SK-N-SH treated with all-trans-retinoic acid at 6 μM for 48 hours (cell line): Measurements from ENCODE around the gene CHRM4.

ENCODE experiments used
- ATAC-seq: fragments of 200-7000 bp; cut with Tn5 transposase; 3 replicates; pipeline ENCODE4 v1.9.1; 2020; ENCODE audit warnings: mild to moderate bottlenecking, moderate library complexity
- ARNTL ChIP-seq: fragments of 450-650 bp; formaldehyde crosslinking; IDR thresholded peaks from 2 replicates; pipeline ENCODE4 v1.5.0; 2020; ENCODE audit warnings: low read depth, mild to moderate bottlenecking, moderate library complexity, borderline replicate concordance
- CSDC2 ChIP-seq: fragments of 250-450 bp; sonication (Bioruptor Pico); IDR thresholded peaks from 2 replicates; pipeline ENCODE4 v1.5.0; 2020; ENCODE audit warnings: mild to moderate bottlenecking, moderate library complexity
- ESRRG ChIP-seq: fragments of 250-450 bp; sonication (Bioruptor Pico); IDR thresholded peaks from 2 replicates; pipeline ENCODE4 v1.6.1; 2021; ENCODE audit warnings: mild to moderate bottlenecking
- GLIS3 ChIP-seq: fragments of 250-450 bp; sonication (Bioruptor Pico); IDR thresholded peaks from 2 replicates; pipeline ENCODE4 v1.5.0; 2020; ENCODE audit warnings: mild to moderate bottlenecking, moderate library complexity
- ISL1 ChIP-seq: fragments of 250-450 bp; sonication (Bioruptor Pico); IDR thresholded peaks from 2 replicates; pipeline ENCODE4 v2.1.2; 2022; ENCODE audit warnings: mild to moderate bottlenecking, moderate library complexity
- OSR1 ChIP-seq: fragments of 250-450 bp; sonication (Bioruptor Pico); IDR thresholded peaks from 2 replicates; pipeline ENCODE4 v1.8.0; 2022; ENCODE audit warnings: moderate library complexity, mild to moderate bottlenecking, inconsistent platforms
- PATZ1 ChIP-seq: fragments of 250-450 bp; sonication (Bioruptor Pico); IDR thresholded peaks from 2 replicates; pipeline ENCODE4 v1.8.0; 2020; ENCODE audit warnings: mild to moderate bottlenecking, moderate library complexity, borderline replicate concordance
- PPARA ChIP-seq: fragments of 250-450 bp; sonication (Bioruptor Pico); IDR thresholded peaks from 2 replicates; pipeline ENCODE4 v1.5.0; 2020; ENCODE audit warnings: mild to moderate bottlenecking, borderline replicate concordance
- RARB ChIP-seq: fragments of 250-450 bp; sonication (Bioruptor Pico); IDR thresholded peaks from 2 replicates; pipeline ENCODE4 v1.8.0; 2021; ENCODE audit warnings: mild to moderate bottlenecking, moderate library complexity
- SNAI2 ChIP-seq: fragments of 250-450 bp; sonication (Bioruptor Pico); IDR thresholded peaks from 2 replicates; pipeline ENCODE4 v1.5.0; 2020; ENCODE audit warnings: mild to moderate bottlenecking, moderate library complexity
- TCF4 ChIP-seq: fragments of 250-450 bp; sonication (Bioruptor Pico); IDR thresholded peaks from 2 replicates; pipeline ENCODE4 v1.8.0; 2021; ENCODE audit warnings: mild to moderate bottlenecking, moderate library complexity, borderline replicate concordance
- TSHZ2 ChIP-seq: fragments of 250-450 bp; sonication (Bioruptor Pico); IDR thresholded peaks from 2 replicates; pipeline ENCODE4 v1.5.0; 2020; ENCODE audit warnings: mild to moderate bottlenecking, moderate library complexity
- ZFP30 ChIP-seq: fragments of 450-650 bp; formaldehyde crosslinking; IDR thresholded peaks from 2 replicates; pipeline ENCODE4 v1.5.0; 2022; ENCODE audit warnings: mild to moderate bottlenecking, moderate library complexity
- ZNF565 ChIP-seq: fragments of 450-650 bp; formaldehyde crosslinking; conservative IDR thresholded peaks from 2 replicates; pipeline ENCODE4 v1.5.0; 2020; ENCODE audit warnings: low read depth, mild to moderate bottlenecking, moderate library complexity
- ZNF70 ChIP-seq: fragments of 450-650 bp; formaldehyde crosslinking; IDR thresholded peaks from 2 replicates; pipeline ENCODE4 v1.5.0; 2020; ENCODE audit warnings: mild to moderate bottlenecking, moderate library complexity
- ZNF8 ChIP-seq: fragments of 450-650 bp; formaldehyde crosslinking; IDR thresholded peaks from 2 replicates; pipeline ENCODE4 v1.5.0; 2020; ENCODE audit warnings: mild to moderate bottlenecking, moderate library complexity
- TF ChIP-seq, protein P1 (sequence below): fragments of 250-450 bp; sonication (Bioruptor Pico); IDR thresholded peaks from 2 replicates; pipeline ENCODE4 v1.5.1; 2021; ENCODE audit warnings: mild to moderate bottlenecking, moderate library complexity
- TF ChIP-seq, protein P2 (sequence below): fragments of 250-450 bp; sonication (Bioruptor Pico); IDR thresholded peaks from 2 replicates; pipeline ENCODE4 v1.8.0; 2021; ENCODE audit warnings: low read depth, mild to moderate bottlenecking, moderate library complexity, borderline replicate concordance

The CHRM4 gene

DNA sequence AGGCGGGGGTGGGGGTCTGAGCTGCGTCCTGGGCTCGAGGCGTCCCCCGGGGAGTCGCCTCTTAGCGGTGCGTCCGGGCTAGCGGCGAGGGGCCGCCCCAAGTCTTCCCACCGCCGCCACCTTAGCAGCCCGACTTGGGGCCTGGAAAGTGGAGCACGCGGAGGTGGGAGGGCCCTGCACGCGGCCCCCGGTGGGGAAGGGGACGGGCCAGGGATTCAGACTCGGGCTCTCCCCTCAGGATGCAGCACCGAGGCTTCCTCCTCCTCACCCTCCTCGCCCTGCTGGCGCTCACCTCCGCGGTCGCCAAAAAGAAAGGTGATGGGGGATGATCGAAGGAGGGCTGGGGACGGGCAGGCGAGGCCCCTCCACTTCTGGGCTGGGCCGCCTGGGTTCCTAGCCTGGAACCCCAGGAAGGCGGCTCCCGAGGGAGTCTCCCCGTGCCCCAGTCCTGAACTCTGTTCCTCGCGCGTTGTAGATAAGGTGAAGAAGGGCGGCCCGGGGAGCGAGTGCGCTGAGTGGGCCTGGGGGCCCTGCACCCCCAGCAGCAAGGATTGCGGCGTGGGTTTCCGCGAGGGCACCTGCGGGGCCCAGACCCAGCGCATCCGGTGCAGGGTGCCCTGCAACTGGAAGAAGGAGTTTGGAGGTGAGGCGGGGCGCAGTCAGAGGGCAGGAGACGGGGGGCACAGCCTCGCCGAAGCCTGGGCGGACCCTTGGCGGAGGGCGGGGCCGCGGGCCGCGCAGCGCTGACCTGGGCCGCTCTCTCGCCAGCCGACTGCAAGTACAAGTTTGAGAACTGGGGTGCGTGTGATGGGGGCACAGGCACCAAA is 9.5 kb downstream of the CHRM4 start:
- TF ChIP-seq SNAI2 (CRISPR knock-in tag): 0 out of 2 replicates have a peak, but pooled peaks have one; percentile 43
- no peak for TF ChIP-seq ISL1 (CRISPR knock-in tag)
- 0 out of 2 replicates have a peak, but pooled peaks have one; percentile 8 for TF ChIP-seq ESRRG (CRISPR knock-in tag)
- TF ChIP-seq CSDC2 (CRISPR knock-in tag): no peak
- TF ChIP-seq ZFP30 (CRISPR knock-in tag): 0 out of 2 replicates have a peak, but pooled peaks have one; percentile 37
- peak; percentile 28 for ATAC-seq

DNA sequence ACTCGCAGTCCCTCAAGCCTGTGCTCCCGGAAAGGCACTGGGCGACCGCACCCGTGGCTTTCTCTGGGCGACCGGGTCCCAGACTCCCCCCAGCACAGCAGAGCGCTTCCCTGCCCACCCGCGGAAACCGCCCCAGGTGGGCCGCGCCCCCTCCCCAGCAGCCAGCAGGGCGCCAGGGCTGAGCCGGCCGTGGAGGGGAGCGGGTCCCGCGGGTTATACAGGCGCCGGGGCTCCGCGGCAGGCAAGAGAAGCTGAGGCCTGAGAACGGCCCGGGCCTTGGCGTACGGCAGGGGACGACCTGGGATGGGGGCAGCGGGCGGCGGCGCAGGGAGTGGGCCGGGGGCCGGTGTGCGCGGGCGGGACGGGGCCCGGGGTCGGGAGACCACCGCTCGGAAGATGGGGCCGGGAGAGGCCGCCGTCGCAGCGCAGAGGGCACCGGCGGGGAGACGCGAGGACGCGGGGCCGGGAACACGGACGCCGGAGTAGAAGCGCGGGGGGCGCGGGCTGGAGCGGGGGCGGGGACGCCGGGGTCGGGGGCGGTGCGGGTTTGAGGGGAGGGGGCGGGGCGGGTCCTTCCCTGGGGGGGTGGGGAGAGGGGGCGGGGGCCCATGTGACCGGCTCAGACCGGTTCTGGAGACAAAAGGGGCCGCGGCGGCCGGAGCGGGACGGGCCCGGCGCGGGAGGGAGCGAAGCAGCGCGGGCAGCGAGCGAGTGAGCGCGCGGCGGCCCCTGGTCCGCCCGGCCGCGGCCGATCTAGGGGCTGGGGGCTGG is 10.3 kb downstream of the CHRM4 start, which contains the start of gene MDK:
MDK (plus strand) TSS at position 622 of the 771 bp plus-strand sequence. CDS start 389 bp downstream, outside the sequence.
- ATAC-seq: peak; percentile 31
- peak; percentile 58 for TF ChIP-seq PATZ1
- no peak for TF ChIP-seq PPARA (CRISPR knock-in tag)
- TF ChIP-seq ZNF8 (CRISPR knock-in tag): peak; percentile 6; the same call in 1 of the 2 replicates
- TF ChIP-seq SNAI2 (CRISPR knock-in tag): no peak

GRCh38 chr11:46380340-46381047 is 11.1 kb downstream of the CHRM4 start:
- peak; percentile 58; the same call in 1 of the 2 replicates for TF ChIP-seq TCF4 (CRISPR knock-in tag)
- TF ChIP-seq ZNF70 (CRISPR knock-in tag): no peak
- peak; percentile 41 for ATAC-seq

- ATAC-seq: peak; percentile 9
Observed at GRCh38 chr11:46379482-46380293, 11.9 kb downstream of the CHRM4 start.

DNA sequence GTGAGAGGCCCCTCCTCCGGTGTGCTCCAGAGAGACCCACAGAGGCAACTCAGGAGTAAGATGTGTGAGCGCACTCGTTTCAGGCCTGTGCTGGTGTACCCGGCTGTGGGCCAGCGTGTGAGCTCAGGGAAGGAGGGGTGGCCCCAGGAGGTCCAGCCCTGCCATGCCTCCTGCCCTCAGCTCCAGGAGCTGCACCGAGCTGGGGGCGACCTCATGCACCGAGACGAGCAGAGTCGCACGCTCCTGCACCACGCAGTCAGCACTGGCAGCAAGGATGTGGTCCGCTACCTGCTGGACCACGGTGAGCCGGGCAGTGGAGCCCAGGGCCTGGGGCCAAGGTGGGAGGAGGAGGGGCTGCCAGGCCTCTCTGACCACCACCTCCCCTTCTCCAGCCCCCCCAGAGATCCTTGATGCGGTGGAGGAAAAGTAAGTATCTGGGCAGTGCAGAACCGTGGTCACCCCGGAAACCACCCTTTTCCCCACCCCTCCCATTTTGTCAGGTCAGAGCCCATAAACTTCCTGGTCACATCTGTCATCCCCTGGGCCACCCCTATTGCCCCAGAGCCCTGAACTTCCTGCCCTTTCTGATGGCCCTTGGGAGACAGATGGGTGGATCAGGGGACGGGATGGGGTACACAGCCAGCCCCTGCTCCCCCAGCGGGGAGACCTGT is 12.6 kb downstream of the CHRM4 start:
- no peak for TF ChIP-seq SNAI2 (CRISPR knock-in tag)
- TF ChIP-seq OSR1 (CRISPR knock-in tag): no peak
- TF ChIP-seq ESRRG (CRISPR knock-in tag): no peak
- TF ChIP-seq, protein P1, sequence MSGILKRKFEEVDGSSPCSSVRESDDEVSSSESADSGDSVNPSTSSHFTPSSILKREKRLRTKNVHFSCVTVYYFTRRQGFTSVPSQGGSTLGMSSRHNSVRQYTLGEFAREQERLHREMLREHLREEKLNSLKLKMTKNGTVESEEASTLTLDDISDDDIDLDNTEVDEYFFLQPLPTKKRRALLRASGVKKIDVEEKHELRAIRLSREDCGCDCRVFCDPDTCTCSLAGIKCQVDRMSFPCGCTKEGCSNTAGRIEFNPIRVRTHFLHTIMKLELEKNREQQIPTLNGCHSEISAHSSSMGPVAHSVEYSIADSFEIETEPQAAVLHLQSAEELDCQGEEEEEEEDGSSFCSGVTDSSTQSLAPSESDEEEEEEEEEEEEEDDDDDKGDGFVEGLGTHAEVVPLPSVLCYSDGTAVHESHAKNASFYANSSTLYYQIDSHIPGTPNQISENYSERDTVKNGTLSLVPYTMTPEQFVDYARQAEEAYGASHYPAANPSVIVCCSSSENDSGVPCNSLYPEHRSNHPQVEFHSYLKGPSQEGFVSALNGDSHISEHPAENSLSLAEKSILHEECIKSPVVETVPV (CRISPR knock-in tag): no peak
- TF ChIP-seq, protein P2, sequence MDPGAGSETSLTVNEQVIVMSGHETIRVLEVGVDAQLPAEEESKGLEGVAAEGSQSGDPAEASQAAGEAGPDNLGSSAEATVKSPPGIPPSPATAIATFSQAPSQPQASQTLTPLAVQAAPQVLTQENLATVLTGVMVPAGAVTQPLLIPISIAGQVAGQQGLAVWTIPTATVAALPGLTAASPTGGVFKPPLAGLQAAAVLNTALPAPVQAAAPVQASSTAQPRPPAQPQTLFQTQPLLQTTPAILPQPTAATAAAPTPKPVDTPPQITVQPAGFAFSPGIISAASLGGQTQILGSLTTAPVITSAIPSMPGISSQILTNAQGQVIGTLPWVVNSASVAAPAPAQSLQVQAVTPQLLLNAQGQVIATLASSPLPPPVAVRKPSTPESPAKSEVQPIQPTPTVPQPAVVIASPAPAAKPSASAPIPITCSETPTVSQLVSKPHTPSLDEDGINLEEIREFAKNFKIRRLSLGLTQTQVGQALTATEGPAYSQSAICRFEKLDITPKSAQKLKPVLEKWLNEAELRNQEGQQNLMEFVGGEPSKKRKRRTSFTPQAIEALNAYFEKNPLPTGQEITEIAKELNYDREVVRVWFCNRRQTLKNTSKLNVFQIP (CRISPR knock-in tag): no peak
- no peak for TF ChIP-seq ARNTL
- no peak for TF ChIP-seq CSDC2 (CRISPR knock-in tag)
- TF ChIP-seq GLIS3 (CRISPR knock-in tag): no peak
- no peak for TF ChIP-seq ZNF70 (CRISPR knock-in tag)
- TF ChIP-seq TCF4 (CRISPR knock-in tag): no peak
- no peak for TF ChIP-seq PPARA (CRISPR knock-in tag)
- TF ChIP-seq RARB: no peak
- TF ChIP-seq TSHZ2 (CRISPR knock-in tag): no peak
- no peak for TF ChIP-seq ISL1 (CRISPR knock-in tag)
- TF ChIP-seq ZNF565 (CRISPR knock-in tag): no peak

More for the DNA sequence above, 12.6 kb downstream of the CHRM4 start:
- ATAC-seq: no peak
